GM19025 (cell line): ENCODE measurements around the gene CD80.
A peak's percentile ranks its signal among the peaks of the same experiment; 100 is the strongest.

ENCODE experiments used
- ATAC-seq: cut with Tn5 transposase; IDR thresholded peaks from one replicate; pipeline ENCODE4 v1.9.1; 2021; ENCODE audit warnings: mild to moderate bottlenecking, low read depth, moderate library complexity; ENCODE audit not compliant: unreplicated experiment

The CD80 gene

GRCh38 chr3:119550192-119550910 is 9.1 kb downstream of the CD80 start:
- peak; percentile 36 for ATAC-seq

GRCh38 chr3:119548341-119548740 is 11.1 kb downstream of the CD80 start:
- ATAC-seq = no peak

DNA sequence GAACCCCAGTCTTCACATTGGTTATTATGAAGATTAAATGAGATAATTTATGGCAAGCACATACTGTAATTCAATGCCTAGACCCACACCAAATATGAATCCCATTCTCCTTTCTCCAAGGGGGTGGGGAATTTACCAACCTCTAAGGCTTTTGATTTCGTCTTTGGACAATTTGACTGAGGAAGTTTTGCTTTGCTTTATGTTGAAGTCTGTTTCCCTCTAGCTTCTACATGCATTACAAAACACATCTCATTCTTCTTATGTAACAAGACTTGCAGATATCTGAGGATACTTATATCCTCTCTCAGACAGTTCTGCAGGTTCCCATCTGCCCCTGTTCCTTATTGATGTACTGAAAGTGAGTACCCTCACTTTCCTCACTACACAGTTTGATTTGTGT is 12.2 kb downstream of the CD80 start:
- no peak for ATAC-seq

DNA sequence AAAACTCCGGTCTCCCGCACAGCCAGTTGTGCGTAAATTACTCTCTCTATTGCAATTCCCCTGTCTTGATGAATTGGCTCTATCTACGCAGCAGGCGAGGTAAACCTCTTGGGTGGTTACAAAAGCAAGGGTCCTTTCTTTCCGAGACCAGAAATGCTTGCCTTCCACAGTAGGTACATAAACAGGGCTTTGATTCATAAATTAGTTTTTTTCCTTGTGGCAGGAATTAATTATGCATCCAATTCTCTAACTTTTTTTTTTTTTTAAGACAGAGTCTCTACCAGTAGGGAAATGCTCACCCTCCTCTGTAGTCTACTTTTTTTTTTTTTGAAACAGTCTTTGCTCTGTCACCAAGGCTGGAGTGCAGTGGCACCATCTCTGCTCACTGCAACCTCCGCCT is 16.3 kb downstream of the CD80 start:
- no peak for ATAC-seq

DNA sequence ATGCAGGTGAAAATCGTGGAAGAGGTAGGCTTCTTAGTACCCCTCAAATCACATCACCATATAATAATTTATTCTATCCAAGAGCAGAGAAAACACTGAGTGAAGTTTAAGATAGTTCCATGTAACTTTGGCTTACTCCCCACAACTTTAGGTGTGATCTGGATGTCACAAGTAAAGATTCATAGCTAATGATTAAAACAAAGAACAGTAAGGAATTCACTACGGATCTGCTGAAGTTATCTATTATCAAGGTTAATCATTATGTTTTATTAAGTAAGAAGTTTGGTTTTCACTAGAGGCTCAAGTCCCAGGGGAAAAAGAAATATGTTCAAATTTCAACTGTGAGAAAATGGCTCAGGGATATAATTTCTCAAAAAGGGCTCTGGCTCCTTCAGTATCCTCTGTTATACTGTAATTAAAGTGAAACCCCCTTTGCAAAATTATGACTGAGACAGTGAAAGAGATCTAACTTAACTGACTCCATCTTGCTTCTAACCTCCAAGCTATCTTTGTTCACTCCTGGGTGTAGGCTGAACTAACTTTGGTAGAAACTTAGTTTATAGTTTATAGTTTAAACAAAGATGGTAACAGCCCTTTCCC is 17.1 kb downstream of the CD80 start:
- ATAC-seq = peak; percentile 41

DNA sequence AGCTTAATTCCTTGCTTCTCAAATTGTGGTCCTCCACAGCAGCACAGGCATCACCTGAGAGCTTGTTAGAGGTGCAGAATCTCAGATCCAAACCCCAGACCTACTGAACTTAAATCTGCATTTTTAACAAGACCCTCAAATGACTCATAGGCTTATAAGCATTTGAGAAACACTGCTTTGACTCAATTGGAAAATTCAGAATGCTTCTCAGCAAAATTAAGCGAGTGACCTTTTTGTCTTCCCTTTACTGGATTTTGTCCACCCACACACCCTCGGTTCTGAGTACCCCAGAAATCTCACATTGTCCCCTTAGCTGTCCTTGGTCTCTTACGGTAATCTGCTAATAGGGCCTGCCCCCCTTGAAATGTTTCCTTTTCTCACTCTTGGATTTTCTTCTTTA is 17.9 kb downstream of the CD80 start:
- no peak for ATAC-seq

- no peak for ATAC-seq
These were observed 20.6 kb downstream of the CD80 start for GRCh38 chr3:119538772-119539171.

DNA sequence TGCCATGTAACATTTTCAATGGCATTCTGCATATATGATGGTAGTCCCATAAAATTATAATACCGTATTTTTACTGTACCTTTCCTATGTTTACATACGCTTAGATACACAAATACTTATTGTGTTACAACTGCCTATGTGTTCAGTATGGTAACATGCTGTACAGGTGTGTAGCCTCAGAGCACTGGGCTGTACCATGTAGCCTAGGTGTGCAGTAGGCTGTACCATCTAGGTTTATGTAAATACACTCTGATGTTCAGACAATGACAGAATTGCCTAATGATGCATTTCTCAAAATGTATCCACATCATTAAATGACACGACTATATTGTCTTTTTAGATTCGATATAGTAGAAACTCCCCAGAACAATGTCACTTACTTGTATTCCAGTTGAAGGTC is 22.7 kb downstream of the CD80 start:
- ATAC-seq = no peak

- no peak for ATAC-seq
These were observed 25.1 kb downstream of the CD80 start for GRCh38 chr3:119534296-119534695.

GRCh38 chr3:119531151-119531550 is 28.3 kb downstream of the CD80 start:
- ATAC-seq = no peak

- no peak for ATAC-seq
These were observed 29.0 kb downstream of the CD80 start for GRCh38 chr3:119530456-119530855.

DNA sequence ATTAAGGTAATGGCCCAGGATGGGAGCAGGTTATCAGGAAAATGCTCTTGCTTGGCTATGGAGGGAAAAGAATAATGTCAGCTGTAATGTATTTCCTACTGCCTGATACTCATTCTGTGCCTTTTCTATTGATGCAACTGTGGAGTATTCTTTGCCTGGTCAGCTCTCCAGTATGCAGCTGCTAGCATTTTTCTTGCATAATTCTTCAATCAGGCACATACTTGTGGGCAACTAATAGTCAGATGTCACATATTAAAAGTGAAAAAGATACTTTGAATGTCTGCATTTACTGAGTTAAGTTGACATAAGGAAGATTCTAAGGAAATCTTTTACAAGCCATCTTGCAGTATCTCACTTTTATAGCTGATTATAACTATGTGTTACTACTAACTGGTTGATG is 29.5 kb downstream of the CD80 start:
- ATAC-seq = no peak

GRCh38 chr3:119527714-119528113 is 31.7 kb downstream of the CD80 start:
- no peak for ATAC-seq

GRCh38 chr3:119524931-119525662 is 34.3 kb downstream of the CD80 start:
- no peak for ATAC-seq

GRCh38 chr3:119518026-119518425 is 41.4 kb downstream of the CD80 start:
- no peak for ATAC-seq

DNA sequence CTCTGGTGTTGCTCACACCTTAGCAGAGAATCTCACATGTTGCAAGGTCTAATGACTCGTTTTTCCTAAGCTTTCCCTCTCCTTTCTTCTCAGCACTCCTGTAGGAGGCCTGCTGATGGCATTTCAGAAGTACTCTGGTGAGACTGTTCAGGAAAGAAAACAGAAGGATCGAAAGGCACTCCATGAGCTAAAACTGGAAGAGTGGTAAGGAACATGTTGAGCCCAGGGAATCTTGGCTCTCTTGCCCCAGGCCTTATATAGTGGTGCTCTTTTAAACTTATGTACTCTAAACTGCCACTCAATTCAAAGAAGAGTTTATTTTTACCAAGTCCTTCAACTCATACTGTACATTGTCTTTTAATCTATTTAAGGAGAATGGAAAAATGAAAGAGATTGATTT is 42.3 kb downstream of the CD80 start:
- ATAC-seq = no peak

- no peak for ATAC-seq
These were observed 44.8 kb downstream of the CD80 start for GRCh38 chr3:119514637-119515036.

GRCh38 chr3:119510690-119511089 is 48.7 kb downstream of the CD80 start:
- ATAC-seq = no peak

DNA sequence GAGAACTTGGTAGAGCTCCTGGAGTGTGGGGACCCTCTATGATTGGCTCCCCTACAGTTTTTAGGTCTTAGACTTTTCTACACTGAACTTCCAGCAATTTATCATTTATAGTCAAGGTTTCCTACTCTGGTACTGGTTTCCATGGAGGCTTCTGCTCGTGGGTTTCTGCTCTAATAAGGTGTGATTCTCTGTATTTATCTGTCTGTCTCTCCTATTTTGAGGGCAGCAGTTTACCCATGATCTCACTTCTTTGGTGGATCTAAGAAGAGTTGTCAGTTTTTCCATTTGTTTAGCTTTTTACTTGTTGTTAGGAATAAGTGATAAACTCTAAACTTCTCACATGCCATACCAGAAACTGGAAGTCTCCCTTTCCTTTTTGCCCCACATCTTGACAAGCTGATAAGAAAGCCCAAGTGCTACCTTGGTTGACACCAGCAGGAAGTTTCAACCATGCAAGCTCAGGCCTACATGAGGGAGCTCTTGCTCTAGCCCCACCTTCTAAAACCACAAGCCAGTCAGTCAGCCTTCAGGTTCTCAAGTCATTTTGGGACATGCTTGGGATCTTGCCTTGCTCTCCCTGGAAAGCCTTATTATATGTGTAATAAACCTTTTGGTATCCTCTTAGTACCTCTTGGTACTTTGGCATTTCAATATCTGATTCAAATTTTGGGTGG is 51.1 kb downstream of the CD80 start:
- ATAC-seq = peak; percentile 67

- ATAC-seq = no peak
These were observed 52.0 kb downstream of the CD80 start for GRCh38 chr3:119507404-119507803.

DNA sequence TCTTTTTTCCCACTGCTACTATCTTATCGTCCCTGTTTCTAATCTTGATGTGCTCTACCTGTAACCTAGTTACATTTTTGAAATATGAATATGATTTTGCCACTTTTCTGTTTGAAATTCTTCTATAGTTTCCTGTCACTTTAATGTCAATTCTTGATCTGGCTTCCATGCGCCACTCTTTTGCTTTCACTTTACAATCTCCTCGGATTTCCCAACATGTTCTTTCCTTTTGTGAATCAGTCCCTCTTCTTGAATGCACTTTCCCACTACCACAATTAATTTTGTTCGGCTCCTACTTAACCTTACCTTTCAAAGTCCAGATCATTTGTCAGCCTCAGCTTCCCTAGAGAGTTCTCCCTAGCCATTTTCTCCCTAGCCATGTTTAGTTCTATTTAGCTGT is 52.8 kb downstream of the CD80 start:
- no peak for ATAC-seq
